Measurements from ENCODE around the gene BATF3.

Gene BATF3

GRCh38 chr1:212703991-212704564 is 4.4 kb upstream of the BATF3 start:
- no peak for DNase-seq (ENCODE audit: low read depth)

- no peak for DNase-seq (ENCODE audit: low read depth)
These were observed 3.0 kb upstream of the BATF3 start for GRCh38 chr1:212702672-212703071.

- DNase-seq (ENCODE audit: low read depth), result no peak
These were observed 2.3 kb upstream of the BATF3 start for GRCh38 chr1:212701910-212702309.

GRCh38 chr1:212700892-212701819 is 1.5 kb upstream of the BATF3 start:
- no peak for DNase-seq (ENCODE audit: low read depth)

GRCh38 chr1:212700223-212700891 is 717 bp upstream of the BATF3 start:
- no peak for DNase-seq (ENCODE audit: low read depth)

- no peak for DNase-seq (ENCODE audit: low read depth)
These were observed 476 bp downstream of the BATF3 start for GRCh38 chr1:212699104-212699624.

GRCh38 chr1:212698467-212699103 is 1.1 kb downstream of the BATF3 start:
- no peak for DNase-seq (ENCODE audit: low read depth)

- DNase-seq (ENCODE audit: low read depth), result no peak
These were observed 2.8 kb downstream of the BATF3 start for GRCh38 chr1:212696721-212697331.

- DNase-seq (ENCODE audit: low read depth), result no peak
These were observed 6.6 kb downstream of the BATF3 start for GRCh38 chr1:212692774-212693644.

GRCh38 chr1:212691561-212692071 is 8.0 kb downstream of the BATF3 start:
- DNase-seq (ENCODE audit: low read depth), result no peak

GRCh38 chr1:212690816-212691403 is 8.7 kb downstream of the BATF3 start:
- no peak for DNase-seq (ENCODE audit: low read depth)

- DNase-seq (ENCODE audit: low read depth), result no peak
These were observed 9.7 kb downstream of the BATF3 start for GRCh38 chr1:212689758-212690529.

GRCh38 chr1:212689196-212689725 is 10.4 kb downstream of the BATF3 start:
- no peak for DNase-seq (ENCODE audit: low read depth)

GRCh38 chr1:212688341-212689047 is 11.1 kb downstream of the BATF3 start:
- no peak for DNase-seq (ENCODE audit: low read depth)

- DNase-seq (ENCODE audit: low read depth), result no peak
These were observed 11.8 kb downstream of the BATF3 start for GRCh38 chr1:212687811-212688210.

- no peak for DNase-seq (ENCODE audit: low read depth)
These were observed 13.0 kb downstream of the BATF3 start for GRCh38 chr1:212686591-212686990.

- no peak for DNase-seq (ENCODE audit: low read depth)
These were observed 13.6 kb downstream of the BATF3 start for GRCh38 chr1:212686069-212686468.

GRCh38 chr1:212685429-212685828 is 14.2 kb downstream of the BATF3 start:
- DNase-seq (ENCODE audit: low read depth), result no peak
